Kidney tubule cell (primary cell): ENCODE results near the gene TNFRSF19.
"Not testable (repeated sequence)": the region's sequence is repeated elsewhere in the genome, so short reads cannot be mapped to it uniquely, and the experiment has no call there.

Experiments used
- DNase-seq: peaks from one replicate; pipeline ENCODE4 v3.0.0-alpha.2; 2018; ENCODE audit warnings: low spot score

TNFRSF19 gene

DNA sequence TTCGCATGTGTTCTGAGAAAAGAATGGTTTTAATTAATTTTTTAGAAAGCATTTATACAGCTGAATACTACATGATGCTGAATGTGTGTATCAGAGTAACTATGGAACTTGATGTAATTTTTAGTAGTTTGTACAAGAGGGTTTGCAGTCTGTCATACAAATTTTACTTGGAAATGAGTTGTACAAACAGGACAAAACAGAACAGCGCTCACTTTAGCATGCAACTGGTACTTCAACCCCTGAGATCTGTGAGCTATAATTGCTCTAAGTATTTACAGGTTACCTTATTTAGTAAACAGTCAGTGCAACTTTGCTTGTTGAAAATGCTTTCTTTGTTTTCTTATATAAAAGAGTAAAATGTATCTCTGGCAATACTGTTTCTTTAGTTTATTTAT lies 706 bp downstream of the TNFRSF19 start:
- peak; percentile 12 for DNase-seq

DNA sequence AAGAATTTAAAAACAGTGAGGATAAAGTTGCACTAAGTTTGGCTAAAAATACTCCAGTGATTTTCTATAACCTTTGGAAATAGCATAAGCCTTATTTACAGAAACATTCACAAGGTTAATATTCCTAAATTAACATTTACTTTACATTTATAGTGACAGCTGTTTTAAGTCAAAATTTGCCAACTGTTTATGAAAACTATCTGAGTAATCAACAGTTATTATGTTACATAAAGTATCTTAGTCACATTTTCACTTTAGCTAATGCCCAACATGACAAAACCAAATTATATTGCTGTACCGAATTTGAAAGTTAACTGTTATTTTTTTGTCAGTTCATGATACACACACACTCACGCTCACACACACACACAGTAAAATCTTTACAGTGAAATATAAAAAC lies 1.2 kb downstream of the TNFRSF19 start:
- no peak for DNase-seq

DNA sequence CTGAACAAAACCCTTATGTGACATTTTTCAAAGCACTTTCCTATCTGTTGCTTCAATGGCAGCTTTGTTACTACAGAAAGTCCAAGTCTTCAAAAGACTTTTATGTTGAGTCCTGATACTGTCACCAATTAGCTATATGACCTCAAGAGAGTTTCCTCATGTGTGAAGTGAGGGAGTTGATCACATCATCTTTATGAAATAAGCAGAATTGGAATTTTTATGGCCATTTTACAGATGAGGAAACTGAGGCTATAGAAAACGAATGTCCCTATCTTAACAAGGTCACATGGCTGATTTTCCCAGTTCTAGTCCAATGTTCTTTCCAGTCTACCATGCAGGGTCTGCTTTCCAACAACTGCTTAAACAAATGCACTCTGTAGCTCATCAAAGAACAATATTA lies 2.6 kb downstream of the TNFRSF19 start:
- DNase-seq = no peak

DNA sequence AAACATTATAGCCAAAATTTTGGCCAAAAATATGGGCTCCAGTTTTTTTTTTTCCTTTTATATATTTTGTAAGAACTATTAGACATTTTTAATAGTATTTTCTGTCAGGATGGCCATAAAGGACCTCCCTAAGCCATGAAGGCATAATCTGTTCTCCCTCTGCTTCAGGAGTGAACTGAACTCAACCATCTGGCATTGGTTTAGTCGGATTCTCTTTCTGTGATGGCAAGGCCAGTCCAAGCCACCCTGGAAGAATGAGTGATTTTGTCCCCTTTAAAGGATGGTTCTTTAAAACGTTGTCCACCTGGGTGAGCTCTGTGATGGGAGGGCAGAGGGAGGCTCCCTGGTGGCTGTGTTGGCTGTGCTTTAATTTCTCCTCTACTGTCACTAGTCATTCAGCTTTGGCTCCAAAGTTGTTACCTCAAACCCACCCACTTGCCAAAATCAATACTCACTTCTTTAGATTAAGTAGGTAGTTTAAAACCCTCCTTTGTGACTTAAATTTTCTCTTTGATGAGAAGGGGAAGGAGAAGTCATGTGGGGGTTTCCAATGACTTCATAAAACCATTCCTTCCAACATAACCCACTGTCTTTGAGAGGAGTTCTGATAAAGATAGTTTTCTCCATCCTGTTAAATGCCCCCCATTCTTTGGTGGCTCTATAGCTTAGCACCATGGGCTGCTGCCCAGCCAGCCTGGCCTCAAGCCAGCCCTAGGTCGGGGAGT lies 4.4 kb downstream of the TNFRSF19 start:
- DNase-seq = no peak

DNA sequence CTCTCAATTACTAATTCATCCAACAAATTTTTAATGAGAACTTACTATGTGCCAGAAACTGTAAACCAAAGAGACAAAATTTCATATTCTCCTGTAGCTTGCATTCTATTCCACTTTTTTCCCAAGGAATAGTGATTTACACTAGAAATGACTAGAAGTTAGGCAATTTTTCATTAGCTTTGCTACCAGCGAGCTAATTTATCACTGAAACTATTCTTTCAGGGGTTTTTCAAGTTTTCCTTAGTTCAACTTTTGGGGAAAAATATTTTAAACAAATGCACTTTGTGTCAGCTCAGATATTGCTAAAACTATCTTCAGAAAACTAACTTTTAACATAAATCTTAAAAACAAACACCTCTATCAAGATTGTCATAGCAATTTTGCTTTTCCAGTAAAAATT lies 5.4 kb downstream of the TNFRSF19 start:
- no peak for DNase-seq

DNA sequence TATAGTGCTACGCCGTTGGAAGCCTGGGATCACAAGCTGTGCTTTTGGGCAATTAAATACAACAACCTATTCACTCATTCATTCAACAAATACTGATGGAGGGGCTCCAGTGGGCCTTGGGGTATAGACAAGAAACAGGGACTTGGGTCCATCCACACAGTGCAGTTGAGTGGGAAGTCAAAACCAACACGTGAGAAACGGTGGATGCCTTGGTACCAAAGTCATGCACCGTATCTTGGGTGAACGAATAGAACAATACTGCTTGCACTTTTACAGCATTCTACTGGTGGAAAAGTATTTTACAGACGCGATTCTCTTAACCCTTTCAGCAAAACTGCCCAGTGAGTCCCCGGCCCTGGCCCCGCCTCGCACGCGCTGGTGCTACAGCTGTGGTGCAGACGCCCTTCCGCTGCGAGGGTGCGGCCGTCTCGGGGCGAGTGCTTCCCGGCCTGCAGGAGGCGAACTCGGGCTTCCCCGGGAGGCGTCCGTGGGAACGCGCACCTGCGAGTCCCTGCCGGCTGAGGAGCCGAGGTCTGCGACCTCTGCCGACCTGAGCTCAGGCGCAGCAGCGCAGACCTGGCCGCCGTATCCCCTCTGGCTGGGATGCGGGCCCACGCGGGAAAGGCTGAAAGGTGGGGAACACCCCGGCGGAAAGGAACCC lies 8.3 kb downstream of the TNFRSF19 start:
- peak; percentile 83 for DNase-seq

DNA sequence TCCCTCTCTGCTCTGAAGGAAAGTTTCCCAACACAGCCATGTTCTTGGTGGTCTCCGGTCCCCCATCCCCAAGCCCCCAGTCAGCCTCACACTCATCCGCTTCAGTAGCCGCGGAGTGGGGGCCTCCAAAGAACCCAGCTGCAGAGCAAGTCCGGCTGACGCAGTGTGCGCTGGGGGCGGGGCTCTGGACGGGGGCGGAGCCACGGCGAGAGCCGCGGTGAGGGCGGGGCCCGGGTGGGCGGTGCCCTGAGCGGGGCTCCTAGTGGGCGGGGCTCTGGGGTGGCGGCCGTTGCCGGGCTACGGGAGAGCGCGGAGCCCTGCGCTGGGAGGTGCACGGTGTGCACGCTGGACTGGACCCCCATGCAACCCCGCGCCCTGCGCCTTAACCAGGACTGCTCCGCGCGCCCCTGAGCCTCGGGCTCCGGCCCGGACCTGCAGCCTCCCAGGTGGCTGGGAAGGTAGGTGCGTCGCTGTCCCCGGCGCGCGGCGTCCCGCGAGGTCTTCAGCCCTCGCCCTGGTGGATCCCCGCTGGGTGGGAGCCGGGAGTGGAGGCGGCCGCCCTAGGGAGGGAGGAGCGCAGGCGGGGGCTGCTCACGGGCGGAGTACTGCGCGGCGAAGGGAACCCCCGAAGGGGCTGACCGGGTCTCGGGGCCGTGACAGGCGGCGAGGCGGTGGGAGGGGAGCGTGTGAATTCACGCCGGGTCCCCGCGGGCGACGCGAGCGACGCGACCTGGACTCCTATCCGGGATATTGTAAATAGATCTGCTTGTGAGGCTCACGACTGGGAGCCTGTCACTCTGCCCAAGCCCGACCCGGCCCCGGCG lies 9.1 kb downstream of the TNFRSF19 start:
- DNase-seq = peak; percentile 91

DNA sequence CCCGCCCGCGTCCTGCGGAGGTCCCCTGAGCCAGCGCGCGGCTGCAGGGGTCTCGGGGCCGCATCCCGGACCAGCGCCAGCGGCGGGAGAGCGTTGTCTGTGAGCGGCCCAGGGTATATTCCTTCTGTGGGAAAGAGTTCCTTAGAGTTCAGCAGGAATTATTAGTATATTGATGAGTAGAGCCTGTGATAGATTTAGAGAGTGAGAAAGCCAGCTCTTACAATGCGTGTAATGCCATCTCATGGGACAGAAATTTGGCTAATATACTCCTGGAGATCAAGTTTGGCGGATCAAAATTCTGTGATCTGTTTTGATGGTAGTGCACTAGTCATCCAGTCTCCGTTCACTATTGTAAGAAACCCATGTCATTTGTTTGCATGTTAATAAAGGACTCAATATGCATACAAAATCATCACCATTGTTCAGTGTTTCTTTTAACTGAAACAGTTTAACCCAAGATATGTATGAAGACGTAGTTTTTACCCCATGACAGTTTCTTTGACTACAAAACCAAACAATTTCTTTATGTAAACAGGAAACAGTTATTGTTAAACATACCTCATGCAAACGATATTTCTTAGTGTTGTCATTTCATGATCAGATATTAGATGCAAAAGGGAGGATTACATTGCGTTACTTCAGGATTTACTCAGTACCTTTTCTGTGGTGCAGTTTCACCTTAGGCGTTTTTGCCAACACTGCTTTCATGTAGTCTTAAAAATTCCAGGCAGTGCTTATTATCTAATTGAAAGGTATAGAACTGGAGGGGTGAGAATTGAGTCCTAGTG lies 9.9 kb downstream of the TNFRSF19 start:
- peak; percentile 20 for DNase-seq

DNA sequence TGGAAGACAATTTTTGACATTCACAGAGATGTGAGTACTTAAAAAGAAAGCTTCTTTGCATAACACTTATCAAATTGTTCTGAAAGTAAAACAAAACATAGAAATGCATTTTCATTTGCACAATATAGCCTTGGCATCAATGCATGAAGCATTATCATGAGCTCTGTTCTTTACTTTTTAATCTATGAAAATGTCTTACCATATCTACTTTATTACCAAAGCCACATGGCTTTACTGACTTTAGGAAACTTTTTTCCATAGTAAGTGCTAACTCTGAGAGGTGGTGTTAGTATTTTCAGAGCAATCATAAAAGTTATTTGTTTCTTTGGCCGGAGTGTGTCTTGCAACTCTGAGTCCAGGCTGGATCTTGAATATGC lies 10.5 kb downstream of the TNFRSF19 start:
- DNase-seq = no peak

DNA sequence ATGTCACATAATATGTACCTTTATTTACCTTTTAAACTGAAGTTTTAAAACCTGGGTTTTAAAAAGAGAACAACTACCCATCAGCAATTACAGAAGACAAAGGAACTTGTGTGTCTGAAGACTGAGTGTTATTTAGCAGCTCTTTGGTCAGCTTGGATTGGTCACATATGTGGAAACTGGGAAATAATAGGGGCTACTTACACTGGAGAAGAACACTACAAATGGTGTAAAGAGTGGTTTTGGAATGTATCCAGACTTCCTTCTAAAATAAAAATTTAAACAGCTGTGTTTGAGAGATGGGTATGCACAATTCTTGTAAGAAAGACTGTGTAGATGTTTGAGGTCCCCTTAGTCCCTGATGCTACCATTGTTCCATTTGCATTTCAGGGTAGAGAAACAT lies 13.3 kb downstream of the TNFRSF19 start:
- DNase-seq = no peak

DNA sequence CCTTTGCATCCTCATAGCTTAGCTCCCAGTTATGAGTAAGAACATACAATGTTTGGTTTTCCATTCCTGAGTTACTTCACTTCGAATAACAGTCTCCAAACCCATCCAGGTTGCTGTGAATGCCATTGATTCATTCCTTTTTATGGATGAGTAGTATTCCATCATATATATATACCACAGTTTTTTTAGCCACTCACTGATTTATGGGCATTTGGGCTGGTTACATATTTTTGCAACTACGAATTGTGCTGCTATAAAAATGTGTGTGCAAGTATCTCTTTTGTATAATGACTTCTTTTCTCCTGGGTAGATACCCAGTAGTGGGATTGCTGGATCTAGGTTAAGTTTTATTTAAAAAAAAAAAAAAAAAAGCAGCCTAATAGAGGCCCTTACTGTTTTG lies 14.1 kb downstream of the TNFRSF19 start:
- no peak for DNase-seq

DNA sequence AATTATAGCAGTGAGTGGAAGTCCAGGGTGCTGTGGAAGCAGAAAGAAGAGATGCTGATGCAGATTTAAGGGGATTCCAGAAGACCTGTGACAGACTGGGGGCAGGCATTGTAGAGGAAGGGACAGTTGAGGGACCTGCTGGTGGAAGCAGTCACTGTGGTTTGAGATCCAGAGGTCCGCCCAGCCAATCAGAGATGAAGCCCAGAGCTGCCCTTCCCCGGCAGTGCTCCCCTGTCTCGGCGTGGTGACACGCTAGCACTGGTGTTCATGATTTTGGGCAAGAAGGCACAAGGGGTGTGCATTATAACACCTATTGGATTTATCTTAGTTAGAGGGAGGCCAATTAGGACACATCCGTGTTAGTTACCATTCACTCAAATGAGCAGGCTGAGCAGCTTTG lies 16.1 kb downstream of the TNFRSF19 start:
- DNase-seq = no peak

DNA sequence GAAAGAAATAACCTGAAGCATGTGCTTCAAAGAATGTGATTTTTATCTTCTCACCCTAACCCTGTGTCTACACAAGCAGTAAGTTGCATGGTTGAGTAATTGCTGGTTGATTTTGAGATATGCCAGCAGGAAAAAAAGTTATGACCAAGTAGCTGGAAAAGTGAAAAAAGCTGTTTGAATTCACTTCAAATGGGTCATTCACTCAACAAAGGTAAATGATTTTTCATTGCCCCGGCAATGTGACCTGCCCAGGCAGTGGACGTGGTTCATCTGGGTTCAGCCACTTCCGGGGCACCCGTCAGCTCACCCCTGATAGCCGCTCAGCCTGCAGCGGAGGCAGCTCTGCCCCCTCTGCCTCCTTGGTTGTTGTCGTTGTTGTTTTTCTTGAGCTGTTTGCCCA lies 18.5 kb downstream of the TNFRSF19 start:
- DNase-seq = peak; percentile 69

DNA sequence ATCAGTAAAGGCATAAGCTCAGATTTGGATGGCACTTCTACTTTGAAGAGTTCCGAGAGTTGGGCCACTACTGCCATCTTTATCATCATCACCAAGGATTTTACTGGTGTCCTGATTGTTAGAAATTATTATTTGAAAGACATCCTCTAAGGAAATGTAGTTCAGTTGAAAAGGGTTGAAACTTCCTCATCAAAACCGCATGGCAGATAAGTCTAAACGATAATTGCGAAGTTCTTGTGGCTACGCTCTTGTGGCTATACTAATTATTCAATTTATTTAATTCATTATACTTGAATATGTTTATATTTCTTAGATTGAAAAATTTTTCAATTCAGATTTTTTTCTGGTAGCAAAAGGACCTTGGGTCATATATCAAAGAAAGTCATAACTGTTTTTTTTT lies 22.4 kb downstream of the TNFRSF19 start:
- no peak for DNase-seq

DNA sequence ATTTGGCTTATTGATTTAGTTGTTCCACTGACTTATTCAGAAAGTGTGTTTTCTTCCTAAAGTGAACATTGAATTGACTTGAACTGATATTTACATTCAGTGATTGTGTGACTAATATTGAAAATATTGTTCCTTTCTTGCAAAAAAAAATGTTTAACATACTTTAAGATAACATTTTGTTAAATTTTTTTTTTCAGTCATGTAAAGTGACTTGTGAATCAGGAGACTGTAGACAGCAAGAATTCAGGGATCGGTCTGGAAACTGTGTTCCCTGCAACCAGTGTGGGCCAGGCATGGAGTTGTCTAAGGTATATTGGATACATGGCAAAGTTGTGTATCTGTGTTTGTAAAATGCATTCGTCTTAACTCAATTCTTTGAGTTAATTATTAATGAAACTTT lies 22.9 kb downstream of the TNFRSF19 start:
- no peak for DNase-seq

DNA sequence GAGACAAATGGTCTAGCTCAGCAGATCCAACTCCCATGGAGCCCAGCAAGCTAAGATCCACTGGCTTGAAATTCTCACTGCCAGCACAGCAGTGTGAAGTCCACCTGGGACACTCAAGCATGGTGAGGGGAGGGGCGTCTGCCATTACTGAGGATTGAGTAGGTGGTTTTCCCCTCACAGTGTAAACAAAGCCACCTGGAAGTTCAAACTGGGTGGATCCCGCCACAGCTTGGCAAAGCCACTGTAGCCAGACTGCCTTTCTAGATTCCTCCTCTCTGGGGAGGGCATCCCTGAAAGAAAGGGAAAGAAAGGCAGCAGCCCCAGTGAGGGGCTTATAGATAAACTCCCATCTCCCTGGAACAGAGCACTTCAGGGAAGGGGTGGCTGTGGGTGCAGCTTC lies 24.1 kb downstream of the TNFRSF19 start:
- DNase-seq = not testable (repeated sequence)

DNA sequence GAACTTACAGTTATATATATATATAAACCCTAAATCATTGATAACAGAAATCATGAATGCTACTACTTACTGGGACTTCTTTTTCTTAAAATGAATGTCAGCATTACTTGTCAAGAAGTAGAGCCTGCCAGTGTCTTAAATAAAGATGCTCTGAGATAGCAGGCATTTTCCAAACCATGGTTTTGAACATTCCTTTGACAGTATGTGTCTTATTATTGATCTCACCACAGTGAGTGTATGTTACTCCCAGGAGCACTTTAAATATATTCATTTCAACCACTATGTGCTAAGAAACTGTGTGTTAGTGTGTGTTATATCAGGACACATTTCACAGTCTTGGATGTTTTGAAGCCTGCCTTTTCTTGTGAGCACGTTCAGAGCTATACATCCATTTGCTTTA lies 28.2 kb downstream of the TNFRSF19 start:
- peak; percentile 60 for DNase-seq

DNA sequence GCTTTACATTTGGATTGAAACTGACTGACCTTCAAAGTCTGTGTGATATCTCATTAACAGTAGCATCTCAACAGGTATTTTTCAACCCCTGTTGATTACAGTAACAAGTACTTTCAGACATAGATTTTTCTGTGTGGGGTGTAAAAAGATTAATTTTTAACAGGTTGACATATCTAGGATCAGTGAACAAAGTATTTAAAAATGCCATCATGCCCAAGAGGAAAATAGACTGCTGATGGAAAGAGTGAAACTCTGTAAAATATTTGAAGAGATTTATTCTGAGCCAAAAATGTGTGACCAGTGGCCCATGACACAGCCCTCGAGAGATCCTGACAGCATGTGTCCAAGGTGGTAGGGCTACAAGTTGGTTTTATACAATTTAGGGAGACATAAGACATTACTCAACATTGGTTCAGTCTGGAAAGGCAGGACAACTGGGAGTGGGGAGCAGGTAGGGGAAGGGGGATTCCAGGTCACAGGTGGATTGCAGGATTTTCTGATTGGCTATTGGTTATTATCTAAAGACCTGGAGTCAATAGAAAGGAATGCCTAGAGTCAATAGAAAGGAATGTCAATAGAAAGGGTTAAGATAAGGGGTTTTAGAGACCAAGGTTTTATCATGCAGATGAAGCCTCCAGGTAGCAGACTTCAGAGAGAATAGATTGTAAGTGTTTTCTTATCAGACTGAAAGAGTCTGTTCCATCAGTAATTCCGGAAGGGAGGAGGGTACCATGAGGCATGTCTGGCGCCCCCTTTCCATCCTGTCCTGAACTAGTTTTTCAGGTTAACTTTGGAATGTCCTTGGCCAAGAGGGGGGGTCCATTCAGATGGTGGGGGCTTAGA lies 29.1 kb downstream of the TNFRSF19 start:
- DNase-seq = peak; percentile 96

DNA sequence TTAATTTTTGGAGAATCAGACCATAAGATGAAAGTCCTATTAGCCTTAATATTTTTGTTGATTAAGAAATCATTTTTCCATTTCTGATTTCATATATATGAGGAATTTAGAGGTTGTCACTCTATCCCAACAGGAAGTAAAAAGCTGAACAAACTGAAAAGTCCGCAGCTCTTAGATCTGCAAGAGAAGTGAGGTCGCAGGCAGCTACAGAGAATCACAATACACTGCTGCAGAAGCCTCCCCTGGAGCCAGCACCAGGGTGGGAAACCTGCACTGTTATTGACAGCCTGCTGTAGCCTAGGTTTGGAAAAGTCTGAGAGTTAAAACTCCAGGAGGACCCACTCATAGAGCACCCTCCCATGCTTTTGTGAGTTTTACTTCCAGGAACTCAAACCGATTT lies 29.9 kb downstream of the TNFRSF19 start:
- DNase-seq = no peak

DNA sequence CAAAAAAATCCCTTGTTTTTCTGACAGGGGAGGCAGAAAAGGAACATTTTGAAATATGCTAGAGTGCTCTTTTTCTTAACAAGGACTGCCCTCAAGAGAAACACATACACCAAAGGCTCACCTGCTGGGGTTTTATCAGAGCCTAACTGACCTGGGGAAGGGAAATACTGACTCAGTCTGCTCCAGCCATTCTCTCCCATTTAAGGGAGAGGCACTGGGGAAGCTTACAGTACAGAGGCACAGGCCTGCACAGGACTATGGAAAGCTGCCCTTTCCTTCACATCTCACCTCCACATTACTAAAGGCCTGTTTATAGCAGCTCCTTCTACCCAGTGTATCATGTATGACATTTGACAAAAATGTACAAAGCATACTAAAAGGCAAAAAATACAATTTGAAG lies 30.3 kb downstream of the TNFRSF19 start:
- DNase-seq = peak; percentile 29

DNA sequence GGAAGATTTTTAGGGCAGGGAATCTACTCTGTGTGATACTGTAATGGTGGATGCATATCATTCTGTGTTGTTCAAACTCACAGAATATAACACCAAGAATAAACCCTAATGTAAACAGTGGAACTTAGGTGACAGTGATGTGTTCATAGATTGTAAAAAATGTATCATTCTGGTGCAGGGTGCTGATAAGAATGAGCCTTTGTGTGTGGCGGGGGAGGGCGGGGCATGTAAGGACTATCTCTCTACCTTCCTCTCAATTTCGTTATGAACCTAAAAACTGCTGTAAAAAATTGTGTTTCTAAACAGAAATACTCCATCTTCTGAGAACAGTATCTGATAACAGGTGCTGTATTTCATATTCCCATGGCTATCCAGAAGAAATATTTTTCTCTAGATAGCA lies 35.6 kb downstream of the TNFRSF19 start:
- no peak for DNase-seq
